Stimulated activated CD4-positive, alpha-beta T cell treated with anti-CD3 and anti-CD28 coated beads, Interleukin-4, amount 100 ng/mL, for 4 hours (primary cell): ENCODE results near the gene NKX3-2.

Experiments used
- DNase-seq, 2 experiments: peaks; one replicate each; pipeline ENCODE4 v3.0.0-alpha.2; 2020

NKX3-2 gene

DNA sequence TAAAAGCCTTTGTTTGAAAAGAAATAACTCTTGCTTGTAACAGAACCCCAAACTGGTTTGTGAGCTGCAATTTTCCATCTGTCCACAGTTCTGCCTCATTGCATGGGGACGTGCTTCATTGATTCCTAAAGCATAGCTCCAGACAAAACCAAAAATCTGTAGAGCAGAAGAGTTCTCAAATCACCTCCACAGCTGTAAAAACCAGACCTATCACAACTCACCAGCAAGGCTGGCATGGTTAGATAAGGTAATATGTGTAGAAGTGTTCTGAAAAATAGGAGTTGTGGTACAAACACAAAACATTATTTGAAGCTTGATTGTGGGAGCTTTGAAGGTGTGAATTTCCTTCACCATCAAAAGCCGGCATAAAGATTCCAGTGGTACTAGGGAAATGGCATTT is 47.7 kb downstream of the NKX3-2 start:
- no peak for DNase-seq

DNA sequence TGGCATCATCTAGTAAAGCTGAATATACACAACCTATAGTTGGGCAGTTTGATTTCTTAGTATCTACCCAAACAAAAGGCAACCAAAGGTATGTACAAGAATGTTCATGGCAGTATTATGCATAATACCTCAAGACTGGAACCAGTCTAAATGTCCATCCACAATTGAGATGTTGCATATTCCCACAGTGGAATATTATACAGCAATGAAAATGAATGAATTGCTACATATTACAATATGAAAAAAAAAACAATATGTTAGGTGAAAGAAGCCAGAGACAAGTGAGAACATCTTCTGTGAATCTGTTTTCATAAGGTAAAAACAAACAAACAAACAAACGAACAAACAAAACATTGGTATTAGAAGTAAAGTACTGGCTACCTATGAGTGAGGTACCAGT is 48.6 kb downstream of the NKX3-2 start:
- DNase-seq, result no peak

DNA sequence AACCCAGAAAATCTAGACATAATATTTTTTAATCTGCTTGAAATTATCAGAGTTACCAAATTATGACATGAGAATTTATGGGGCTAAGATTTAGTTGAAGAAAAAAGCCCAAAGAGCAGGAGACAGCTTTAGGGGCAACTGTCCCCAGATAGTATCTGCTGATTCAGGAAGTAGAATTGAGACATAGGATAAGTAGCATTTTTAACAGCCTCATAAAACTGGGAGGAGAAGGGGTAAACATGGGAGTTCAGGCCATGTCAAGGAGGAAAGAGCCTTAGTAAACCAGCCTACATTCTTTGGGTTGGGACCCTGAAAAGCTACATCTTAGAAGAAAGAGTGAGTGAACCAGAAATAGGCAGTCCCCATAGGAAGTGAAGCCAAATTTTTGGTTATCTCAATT is 50.5 kb downstream of the NKX3-2 start:
- no peak for DNase-seq

DNA sequence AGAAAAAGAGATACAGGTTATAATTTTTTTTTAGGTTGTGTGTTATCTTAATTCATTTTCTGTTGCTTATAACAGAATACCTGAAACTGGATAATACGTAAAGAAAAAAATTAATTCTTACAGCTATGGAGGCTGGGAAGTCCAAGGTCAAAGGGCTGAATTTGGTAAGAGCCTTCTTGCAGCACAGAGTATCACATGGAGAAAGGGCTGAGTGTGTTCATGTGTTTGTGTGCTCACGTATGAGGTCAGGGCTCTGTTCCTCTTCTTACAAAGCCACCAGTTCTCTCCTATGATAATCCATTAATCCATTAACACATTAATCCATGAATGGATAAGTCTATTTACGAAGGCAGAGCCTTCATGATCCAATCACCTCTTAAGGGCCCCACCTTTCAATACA is 51.6 kb downstream of the NKX3-2 start:
- no peak for DNase-seq
